ENCODE results near the gene CHAT.

The CHAT gene

DNA sequence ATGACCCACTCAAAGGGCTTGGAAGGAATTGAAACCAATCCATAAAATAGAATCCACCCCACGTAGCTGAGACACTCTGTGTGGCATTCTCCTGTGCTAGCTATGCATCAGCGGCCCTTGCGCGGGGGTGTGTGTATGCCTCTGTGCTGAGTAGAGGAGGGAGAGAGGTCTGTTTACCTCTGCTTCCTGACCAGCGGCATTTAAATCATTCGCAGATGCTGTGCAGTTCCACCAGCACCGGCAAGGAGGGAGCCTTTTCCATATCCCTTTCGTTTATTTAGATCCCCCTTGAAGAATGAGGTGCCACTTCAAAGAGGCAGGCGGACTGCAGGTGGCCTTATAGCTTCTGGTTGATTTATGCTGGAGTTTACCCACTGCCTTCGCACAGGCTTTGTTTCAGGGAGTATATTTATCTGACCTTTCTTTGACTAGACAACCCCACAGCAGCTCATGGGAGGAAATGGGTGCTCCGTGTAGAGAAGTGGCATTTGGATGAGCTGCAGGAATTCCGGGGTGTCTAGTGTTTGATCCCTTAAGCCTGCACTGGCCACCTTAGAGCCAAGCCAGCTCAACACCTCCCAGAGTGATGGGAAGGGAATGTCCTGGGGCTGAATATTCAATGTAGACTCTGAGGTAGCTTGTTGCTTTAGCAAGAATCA is 77.0 kb downstream of the CHAT start:
- no peak for DNase-seq

DNA sequence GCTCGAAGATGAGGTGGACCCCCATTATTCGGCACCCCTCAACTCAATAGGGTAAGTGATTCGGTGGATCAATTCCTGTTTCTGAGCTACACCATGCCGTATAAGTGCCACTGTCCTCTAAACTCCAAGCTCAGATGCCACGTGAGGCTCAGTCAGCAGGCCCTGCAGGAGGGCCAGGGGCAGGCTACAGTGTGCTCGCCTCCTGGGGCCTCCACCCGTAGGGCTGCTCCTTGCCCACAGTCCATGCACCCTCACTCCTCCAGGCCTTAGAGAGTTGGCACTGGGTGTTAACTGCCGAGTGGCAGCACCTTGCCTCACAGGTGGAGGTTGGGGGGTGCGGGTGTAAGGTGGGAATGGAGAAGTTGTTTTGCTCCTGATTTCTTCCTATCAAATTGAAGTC is 77.8 kb downstream of the CHAT start:
- DNase-seq, result no peak

DNA sequence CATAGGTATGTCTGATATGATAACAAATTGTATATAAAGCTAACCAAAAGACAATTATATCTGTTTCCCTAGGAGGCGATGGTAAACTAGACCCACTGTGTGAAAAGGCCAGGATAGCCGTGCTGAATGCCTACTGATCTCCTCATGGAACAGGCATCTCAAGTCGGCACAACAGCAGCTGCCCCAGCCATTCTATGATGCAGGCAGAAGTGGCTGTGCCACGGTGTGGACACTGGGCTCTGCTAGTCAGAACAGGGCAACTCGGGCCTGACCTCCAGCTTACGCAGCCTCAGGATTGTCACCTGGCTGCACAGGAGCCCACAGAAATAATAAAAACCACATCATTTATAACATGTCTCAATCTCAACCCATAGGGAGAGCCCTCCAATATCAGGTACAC is 80.6 kb downstream of the CHAT start:
- no peak for DNase-seq

GRCh38 chr10:49696311-49696710 is 82.5 kb downstream of the CHAT start:
- no peak for DNase-seq

GRCh38 chr10:49698679-49699078 is 84.8 kb downstream of the CHAT start:
- DNase-seq, result no peak

DNA sequence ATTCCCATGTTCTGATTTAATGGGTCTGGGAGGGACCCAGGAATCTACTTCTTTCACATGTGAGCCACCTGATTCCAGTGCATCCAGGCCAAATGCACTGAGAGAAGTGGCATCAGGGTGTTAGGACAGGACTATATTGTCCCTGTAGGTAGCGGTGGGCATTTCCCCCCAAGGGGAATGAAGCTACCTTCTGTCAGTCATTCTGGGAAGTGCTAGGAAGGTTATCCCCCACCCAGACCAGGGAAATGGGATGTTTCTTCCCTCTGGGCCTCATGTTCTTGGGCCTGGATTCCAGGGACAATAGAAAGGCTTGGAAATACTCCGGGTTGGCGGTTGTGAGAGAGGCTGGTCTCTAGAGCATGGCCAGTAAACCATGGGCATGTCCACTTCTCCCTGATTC is 86.4 kb downstream of the CHAT start:
- no peak for DNase-seq

GRCh38 chr10:49700997-49701396 is 87.2 kb downstream of the CHAT start:
- no peak for DNase-seq

DNA sequence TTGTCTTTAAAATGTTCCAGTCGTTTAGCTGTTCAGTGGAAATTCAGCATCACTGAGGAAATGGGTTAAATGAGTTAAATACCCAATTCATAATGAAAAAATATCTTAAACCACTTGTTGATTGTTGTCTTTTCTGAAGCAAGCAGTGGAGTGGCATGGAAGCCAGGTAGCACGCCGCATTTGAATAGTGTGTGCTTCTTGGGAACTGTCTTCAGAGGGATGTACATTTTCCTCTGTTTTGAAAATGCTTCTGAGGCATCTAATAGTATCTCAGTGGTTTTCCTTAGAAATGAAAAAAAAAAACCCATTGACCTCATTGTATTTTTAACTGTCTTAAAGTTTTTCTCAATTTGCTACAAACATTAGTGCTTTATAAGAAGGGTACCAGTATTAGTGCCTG is 93.7 kb downstream of the CHAT start:
- DNase-seq, result no peak

DNA sequence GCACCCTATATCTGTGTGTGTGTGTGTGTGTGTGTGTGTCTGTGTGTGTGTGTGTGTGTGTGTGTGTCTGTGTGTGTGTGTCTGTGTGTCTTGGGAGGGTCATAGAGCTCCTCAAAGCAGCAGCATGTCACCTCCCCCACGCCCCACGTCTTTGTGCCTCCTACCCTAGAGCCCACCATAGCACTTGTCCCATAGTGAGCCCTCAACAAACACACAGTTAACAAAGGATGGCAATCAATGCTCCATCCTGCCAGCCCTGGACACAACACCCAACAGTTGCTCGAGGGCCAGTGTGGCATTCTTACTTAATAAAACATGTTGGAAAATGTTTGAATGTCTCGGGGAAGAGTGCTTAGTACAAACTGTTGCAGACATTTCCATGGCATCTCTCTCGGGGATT is 96.1 kb downstream of the CHAT start:
- no peak for DNase-seq

DNA sequence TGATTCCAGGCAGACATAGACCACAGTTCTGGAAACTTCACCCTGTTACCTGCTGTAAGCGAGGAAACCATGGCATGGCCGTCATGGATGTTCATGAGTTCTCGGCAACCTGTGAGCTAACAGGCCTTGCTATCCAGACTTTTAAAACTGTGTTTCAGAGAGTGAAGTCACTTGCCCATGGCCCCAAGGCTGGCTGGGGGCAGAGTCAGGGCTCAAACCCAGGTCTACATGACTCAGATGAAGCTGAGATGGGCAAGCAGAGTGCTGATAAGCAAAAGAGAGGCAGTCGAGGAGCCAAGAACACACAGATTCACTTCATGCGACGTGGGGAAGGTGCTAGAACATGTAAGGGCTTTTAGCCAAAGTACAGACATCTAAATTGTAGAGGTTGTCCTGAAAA is 97.1 kb downstream of the CHAT start:
- DNase-seq, result no peak

DNA sequence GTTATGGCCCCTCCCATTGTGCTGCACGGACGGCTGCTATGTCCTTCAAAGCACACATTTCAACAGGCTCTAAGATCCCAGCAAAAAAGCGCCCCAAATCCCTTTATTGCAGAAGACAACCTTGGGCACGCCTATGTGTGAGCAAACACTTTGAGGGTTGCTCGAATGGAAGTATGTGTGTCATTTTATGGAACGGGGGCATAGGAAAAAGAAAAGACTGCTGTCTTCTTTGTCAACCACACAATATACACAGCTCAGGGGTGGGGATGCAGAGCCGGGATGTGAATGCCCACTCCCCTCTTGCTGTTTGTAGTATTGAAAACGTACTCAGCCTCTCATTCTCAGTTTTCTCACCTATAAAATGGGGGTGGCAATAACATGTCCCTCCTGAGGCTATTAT is 97.6 kb downstream of the CHAT start:
- DNase-seq, result no peak

DNA sequence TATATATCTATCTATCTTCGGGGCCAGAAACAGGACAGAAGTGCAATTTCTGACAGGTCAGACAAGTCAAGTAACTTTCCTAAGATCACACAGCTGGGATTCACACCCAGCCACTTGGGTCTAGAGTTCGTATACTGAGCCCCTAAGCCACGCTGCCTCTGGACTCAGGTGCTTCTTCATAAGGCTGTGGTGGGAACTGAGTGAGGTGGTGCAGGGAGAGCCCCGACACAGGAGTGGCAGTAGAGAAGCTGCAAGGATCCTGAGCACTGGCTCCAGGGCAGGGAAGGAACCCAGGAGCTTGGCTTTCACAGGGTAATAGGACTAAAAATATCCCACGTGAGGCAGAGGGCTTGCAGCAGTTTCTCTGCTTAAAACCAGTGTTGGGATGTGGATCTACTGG is 99.4 kb downstream of the CHAT start:
- DNase-seq, result no peak

All from CD4-positive, alpha-beta T cell treated with Interferon alpha-2 for 1 hour (primary cell).